GM18907 (cell line): ENCODE results near the gene SMIM34.
"Not testable (repeated sequence)": the region's sequence is repeated elsewhere in the genome, so short reads cannot be mapped to it uniquely, and the experiment has no call there.

Experiments
- ATAC-seq: cut with Tn5 transposase; IDR thresholded peaks from one replicate; pipeline ENCODE4 v1.9.1; 2021; ENCODE audit warnings: mild to moderate bottlenecking, moderate library complexity; ENCODE audit not compliant: unreplicated experiment

Gene SMIM34

GRCh38 chr21:34423805-34424204 lies at the start of gene SMIM34:
TSS of gene SMIM34 (minus strand) at chr21:34423951. CDS start at chr21:34423839, 112 bp downstream.
- not testable (repeated sequence) for ATAC-seq

- not testable (repeated sequence) for ATAC-seq
Measured at GRCh38 chr21:34467333-34467732, 43.6 kb upstream of the SMIM34 start.

- ATAC-seq: not testable (repeated sequence)
Measured at GRCh38 chr21:34459426-34459825, 35.7 kb upstream of the SMIM34 start.

GRCh38 chr21:34458266-34458665 lies 34.5 kb upstream of the SMIM34 start:
- not testable (repeated sequence) for ATAC-seq

- ATAC-seq: not testable (repeated sequence)
Measured at GRCh38 chr21:34456180-34456579, 32.4 kb upstream of the SMIM34 start.

GRCh38 chr21:34455628-34456027 lies 31.9 kb upstream of the SMIM34 start:
- not testable (repeated sequence) for ATAC-seq

GRCh38 chr21:34447018-34447417 lies 23.3 kb upstream of the SMIM34 start:
- not testable (repeated sequence) for ATAC-seq

GRCh38 chr21:34443486-34443885 lies 19.7 kb upstream of the SMIM34 start:
- not testable (repeated sequence) for ATAC-seq

GRCh38 chr21:34429710-34430109 lies 6.0 kb upstream of the SMIM34 start:
- not testable (repeated sequence) for ATAC-seq

- ATAC-seq: not testable (repeated sequence)
Measured at GRCh38 chr21:34428441-34428840, 4.7 kb upstream of the SMIM34 start.

GRCh38 chr21:34427339-34427738 lies 3.6 kb upstream of the SMIM34 start:
- ATAC-seq: not testable (repeated sequence)

GRCh38 chr21:34417448-34418077 lies 6.2 kb downstream of the SMIM34 start:
- ATAC-seq: not testable (repeated sequence)

GRCh38 chr21:34407294-34407693 lies 16.5 kb downstream of the SMIM34 start:
- not testable (repeated sequence) for ATAC-seq

- not testable (repeated sequence) for ATAC-seq
Measured at GRCh38 chr21:34406676-34407075, 17.1 kb downstream of the SMIM34 start.

GRCh38 chr21:34406102-34406501 lies 17.6 kb downstream of the SMIM34 start:
- ATAC-seq: not testable (repeated sequence)

GRCh38 chr21:34405686-34406085 lies 18.1 kb downstream of the SMIM34 start:
- ATAC-seq: not testable (repeated sequence)

GRCh38 chr21:34404742-34405141 lies 19.0 kb downstream of the SMIM34 start:
- ATAC-seq: not testable (repeated sequence)

- ATAC-seq: not testable (repeated sequence)
Measured at GRCh38 chr21:34400522-34400921, 23.2 kb downstream of the SMIM34 start.

- peak; percentile 77 for ATAC-seq
Measured at GRCh38 chr21:34383724-34384415, 39.9 kb downstream of the SMIM34 start.

GRCh38 chr21:34383138-34383537 lies 40.6 kb downstream of the SMIM34 start:
- not testable (repeated sequence) for ATAC-seq

GRCh38 chr21:34375619-34375972 lies 48.2 kb downstream of the SMIM34 start:
- peak; percentile 71 for ATAC-seq

GRCh38 chr21:34374940-34375618 lies 48.7 kb downstream of the SMIM34 start, which contains the start of gene SMIM11:
TSS of gene SMIM11 (plus strand) at chr21:34375507. CDS start at chr21:34379505, 3,998 bp downstream.
- ATAC-seq: peak; percentile 92
